Cardiac muscle cell (in vitro differentiated cells and primary cell): Measurements from ENCODE around the gene ALDH1B1. TPM values are rescaled to one million over a fixed set of nuclear protein-coding genes. Genes with fewer than 3 reads are reported as not detected.

Source experiments
- DNase-seq, 2 donors: peaks; one replicate each; pipeline versions ENCODE4 v3.0.0 to v3.0.0-alpha.2; 2010 to 2017; ENCODE audit warnings: low read depth in 1 of 2, low spot score in 1 of 2
- H3K27ac ChIP-seq: fragments of 200-600 bp; sonication (generic); 2 replicates; pipeline ENCODE4 v1.5.1; 2016
- H3K27me3 ChIP-seq: fragments of 200-600 bp; sonication (generic); 2 replicates; pipeline ENCODE4 v1.6.0; 2016; ENCODE audit warnings: control low read depth
- H3K36me3 ChIP-seq: fragments of 200-600 bp; sonication (generic); 2 replicates; pipeline ENCODE4 v1.5.1; 2016; ENCODE audit warnings: control low read depth
- H3K4me1 ChIP-seq: fragments of 200-600 bp; sonication (generic); 2 replicates; pipeline ENCODE4 v1.8.1; 2017; ENCODE audit warnings: low read depth, mild to moderate bottlenecking, mixed run types
- H3K4me3 ChIP-seq: fragments of 200-600 bp; sonication (generic); 2 replicates; pipeline ENCODE4 v1.5.1; 2016; ENCODE audit warnings: mild to moderate bottlenecking
- H3K9me3 ChIP-seq: fragments of 200-600 bp; sonication (generic); 2 replicates; pipeline ENCODE4 v1.5.1; 2017; ENCODE audit warnings: low read depth, mild to moderate bottlenecking, control low read depth
- CTCF ChIP-seq: IDR thresholded peaks from 2 replicates; pipeline ENCODE4 v1.5.1; 2012; ENCODE audit warnings: low read depth, mild to moderate bottlenecking, low read length
- polyA plus RNA-seq: library from polyadenylated mRNA; unstranded; fragments of >200 nt; fragmentation: Nextera tagmentation; extraction: Ambion mirVana; gene quantifications from 2 replicates; pipeline ENCODE4 v1.2.1, GENCODE V29; 2016
- total RNA-seq: library from RNA; depleted of rRNA; stranded (reverse); fragments of >200 nt; gene quantifications from 2 replicates; pipeline ENCODE4 v1.2.3, GENCODE V29; 2016

Gene ALDH1B1
- total and polyA plus RNA-seq, 2 experiments from 2014 or later: 31.7 to 34.7 TPM

- no peaks in the 10 kb centered on the region for H3K27me3 ChIP-seq
- H3K4me3 ChIP-seq: no peak overlapping the region
- H3K4me1 ChIP-seq: peaks cover 4% of the 10 kb centered on the region
- no peak for DNase-seq
- H3K9me3 ChIP-seq: no peaks in the 10 kb centered on the region
- H3K36me3 ChIP-seq: no peaks in the 10 kb centered on the region
- no peak overlapping the region for H3K27ac ChIP-seq
- TF ChIP-seq CTCF: no peak
Observed at GRCh38 chr9:38415856-38416255, 23.4 kb downstream of the ALDH1B1 start.

- Histone ChIP-seq H3K4me1 (peaks cover 7% of the 10 kb centered on the region), H3K9me3 (no peaks in the 10 kb centered on the region), H3K27ac (no peak overlapping the region), H3K27me3 (no peaks in the 10 kb centered on the region), H3K4me3 (no peak overlapping the region), H3K36me3 (no peaks in the 10 kb centered on the region)
- no peak for DNase-seq
- TF ChIP-seq CTCF: no peak
Observed at GRCh38 chr9:38416461-38416860, 24.0 kb downstream of the ALDH1B1 start.

GRCh38 chr9:38417003-38417945, 24.8 kb downstream of the ALDH1B1 start:
- peak; percentile 62 for TF ChIP-seq CTCF
- Histone ChIP-seq H3K9me3 (no peaks in the 10 kb centered on the region), H3K36me3 (no peaks in the 10 kb centered on the region), H3K27me3 (no peaks in the 10 kb centered on the region), H3K4me1 (peaks cover 8% of the 10 kb centered on the region), H3K27ac (no peak overlapping the region), H3K4me3 (no peak overlapping the region)
- DNase-seq: no peak

- Histone ChIP-seq H3K4me1 (peaks cover 8% of the 10 kb centered on the region), H3K36me3 (no peaks in the 10 kb centered on the region), H3K9me3 (no peaks in the 10 kb centered on the region), H3K27me3 (peaks cover 7% of the 10 kb centered on the region), H3K27ac (no peak overlapping the region), H3K4me3 (no peak overlapping the region)
- DNase-seq: no peak
- no peak for TF ChIP-seq CTCF
Observed at GRCh38 chr9:38418366-38418765, 25.9 kb downstream of the ALDH1B1 start.

GRCh38 chr9:38419181-38419580, 26.7 kb downstream of the ALDH1B1 start:
- no peaks in the 10 kb centered on the region for H3K36me3 ChIP-seq
- no peaks in the 10 kb centered on the region for H3K9me3 ChIP-seq
- no peak for DNase-seq
- peaks cover 12% of the 10 kb centered on the region for H3K27me3 ChIP-seq
- peaks cover 8% of the 10 kb centered on the region for H3K4me1 ChIP-seq
- H3K4me3 ChIP-seq: no peak overlapping the region
- H3K27ac ChIP-seq: no peak overlapping the region
- TF ChIP-seq CTCF: no peak
